ENCODE data around the gene ZMIZ1. TPM values are rescaled to one million over a fixed set of nuclear protein-coding genes. Genes with fewer than 3 reads are reported as not detected.

The ZMIZ1 gene
- total RNA-seq, 1 experiment from 2014 or later: 35.8 TPM

DNA sequence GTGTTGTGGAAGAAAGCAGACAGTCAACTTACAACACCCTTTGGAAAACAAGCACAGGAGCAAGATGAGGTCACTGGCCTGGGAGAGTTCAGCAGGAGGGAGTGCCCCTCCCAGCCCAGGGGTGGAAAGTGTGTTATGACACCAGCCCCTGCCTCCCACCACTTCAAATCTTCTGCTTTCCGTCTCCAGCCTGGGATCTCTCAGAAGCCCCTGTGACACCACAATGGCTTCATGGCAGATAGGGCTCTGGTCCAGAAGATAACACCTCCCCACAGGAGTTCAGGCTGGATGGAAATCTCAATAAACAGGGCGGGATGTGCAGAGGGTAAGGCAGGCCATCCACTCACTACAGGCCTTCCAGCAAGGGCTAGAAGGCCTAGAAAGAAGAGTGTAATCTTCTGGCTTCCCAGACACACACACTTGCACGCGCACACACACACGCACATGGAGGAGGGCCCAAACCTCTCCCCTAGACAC, 48.7 kb upstream of the ZMIZ1 start:
- Histone ChIP-seq H3K36me3 (ENCODE audit: insufficient read depth, low read length, poor library complexity, severe bottlenecking) (no peaks in the 10 kb centered on the region), H3K4me1 (ENCODE audit: insufficient read depth, low read length, poor library complexity, severe bottlenecking) (no peaks in the 10 kb centered on the region), H3K9me3 (ENCODE audit: low read depth, low read length, poor library complexity, severe bottlenecking) (no peaks in the 10 kb centered on the region), H3K27ac (ENCODE audit: low read depth, low read length, poor library complexity, severe bottlenecking) (no peak overlapping the region), H3K27me3 (replicated peaks; ENCODE audit: insufficient read depth, low read depth, low read length, poor library complexity) (no peaks in the 10 kb centered on the region), H3K4me3 (ENCODE audit: low read depth, low read length, poor library complexity, severe bottlenecking) (no peak overlapping the region)
- POLR2A ChIA-PET (ENCODE audit: low non-redundant PET): no interaction called here
- intact Hi-C loops (cut with micrococcal nuclease; ENCODE audit: unreplicated experiment): no loop called here
- no TSS peak for BruUV-seq (replicated peaks)
- CTCF ChIA-PET: no interaction called here
- no peak for DNase-seq (ENCODE audit: low spot score)
- TF ChIP-seq CTCF (conservative IDR thresholded peaks at IDR 0.05; ENCODE audit: low read depth, low read length) (no peak), EZH2 (IDR thresholded peaks at IDR 0.05; ENCODE audit: borderline replicate concordance, low read depth, low read length, poor library complexity, severe bottlenecking) (no peak)

DNA sequence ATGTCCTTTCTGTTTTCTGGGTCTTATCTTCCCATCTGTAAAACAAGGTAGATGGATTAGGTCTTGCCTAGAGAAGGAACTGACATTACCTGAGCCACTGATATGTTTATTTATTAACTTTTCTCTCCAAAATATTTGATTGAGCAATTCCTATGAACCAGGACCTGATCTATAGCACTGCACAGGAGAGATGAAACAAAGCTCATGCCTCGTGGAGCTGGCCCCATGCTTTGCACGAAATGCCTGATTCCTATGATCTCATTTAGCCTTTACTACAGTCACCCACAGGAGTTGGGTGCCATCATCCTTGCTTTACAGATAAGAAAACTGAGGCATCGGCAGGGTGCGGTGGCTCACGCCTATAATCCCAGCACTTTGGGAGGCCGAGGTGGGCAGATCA, 48.2 kb upstream of the ZMIZ1 start:
- Histone ChIP-seq H3K27me3 (replicated peaks; ENCODE audit: insufficient read depth, low read depth, low read length, poor library complexity) (no peaks in the 10 kb centered on the region), H3K27ac (ENCODE audit: low read depth, low read length, poor library complexity, severe bottlenecking) (no peak overlapping the region), H3K9me3 (ENCODE audit: low read depth, low read length, poor library complexity, severe bottlenecking) (no peaks in the 10 kb centered on the region), H3K4me3 (ENCODE audit: low read depth, low read length, poor library complexity, severe bottlenecking) (no peak overlapping the region), H3K36me3 (ENCODE audit: insufficient read depth, low read length, poor library complexity, severe bottlenecking) (no peaks in the 10 kb centered on the region), H3K4me1 (ENCODE audit: insufficient read depth, low read length, poor library complexity, severe bottlenecking) (no peaks in the 10 kb centered on the region)
- DNase-seq (ENCODE audit: low spot score): no peak
- CTCF ChIA-PET: no interaction called here
- no peak for TF ChIP-seq CTCF (conservative IDR thresholded peaks at IDR 0.05; ENCODE audit: low read depth, low read length)
- no peak for TF ChIP-seq EZH2 (IDR thresholded peaks at IDR 0.05; ENCODE audit: borderline replicate concordance, low read depth, low read length, poor library complexity, severe bottlenecking)
- intact Hi-C loops (cut with micrococcal nuclease; ENCODE audit: unreplicated experiment): no loop called here
- POLR2A ChIA-PET (ENCODE audit: low non-redundant PET): no interaction called here
- no TSS peak for BruUV-seq (replicated peaks)

- CTCF ChIA-PET: no interaction called here
- no peaks in the 10 kb centered on the region for H3K9me3 ChIP-seq (ENCODE audit: low read depth, low read length, poor library complexity, severe bottlenecking)
Observed at GRCh38 chr10:79021331-79021907, 47.3 kb upstream of the ZMIZ1 start.

More at GRCh38 chr10:79021331-79021907, 47.3 kb upstream of the ZMIZ1 start:
- no peak for DNase-seq (ENCODE audit: low spot score)
- TF ChIP-seq CTCF (conservative IDR thresholded peaks at IDR 0.05; ENCODE audit: low read depth, low read length): no peak
- TF ChIP-seq EZH2 (IDR thresholded peaks at IDR 0.05; ENCODE audit: borderline replicate concordance, low read depth, low read length, poor library complexity, severe bottlenecking): no peak
- intact Hi-C loops (cut with micrococcal nuclease; ENCODE audit: unreplicated experiment): no loop called here
- Histone ChIP-seq H3K27me3 (replicated peaks; ENCODE audit: insufficient read depth, low read depth, low read length, poor library complexity) (no peaks in the 10 kb centered on the region), H3K36me3 (ENCODE audit: insufficient read depth, low read length, poor library complexity, severe bottlenecking) (no peaks in the 10 kb centered on the region), H3K4me3 (ENCODE audit: low read depth, low read length, poor library complexity, severe bottlenecking) (no peak overlapping the region), H3K27ac (ENCODE audit: low read depth, low read length, poor library complexity, severe bottlenecking) (no peak overlapping the region), H3K4me1 (ENCODE audit: insufficient read depth, low read length, poor library complexity, severe bottlenecking) (no peaks in the 10 kb centered on the region)
- POLR2A ChIA-PET (ENCODE audit: low non-redundant PET): no interaction called here
- BruUV-seq (replicated peaks): no TSS peak
